SK-N-SH (cell line): ENCODE data around the gene GCH1. TPM values are rescaled to one million over a fixed set of nuclear protein-coding genes. Genes with fewer than 3 reads are reported as not detected.

Experiments
- CTCF ChIA-PET: fragments of 300-600, 350-600 bp; formaldehyde crosslinking; extraction: SDS; loops from one replicate; lab custom pipeline; 2021; lab: Yijun Ruan, JAX
- POLR2A ChIA-PET: fragments of 350-600 bp; sonication (Branson Sonifier 250); formaldehyde crosslinking; extraction: SDS; loops from one replicate; lab custom pipeline; 2020; ENCODE audit warnings: antibody characterized with exemption, inconsistent platforms; lab: Yijun Ruan, JAX
- DNase-seq: peaks from one replicate; pipeline ENCODE4 v3.0.0; 2012
- H2AFZ ChIP-seq: fragments of 200-600 bp; sonication (generic); 2 replicates; pipeline ENCODE4 v1.8.1; 2016; ENCODE audit warnings: antibody characterized with exemption, mild to moderate bottlenecking, low read depth
- H3F3A ChIP-seq: fragments of 200-600 bp; sonication (generic); replicated peaks from 2 replicates; pipeline ENCODE3; 2016; ENCODE audit warnings: antibody characterized with exemption, mild to moderate bottlenecking; ENCODE audit not compliant: insufficient read depth
- H3K27ac ChIP-seq, 2 experiments: fragments of 200-500 bp in 1 of 2; fragments of 200-600 bp in 1 of 2; sonication (Bioruptor generic) in 1 of 2; sonication (generic), shearing (Covaris generic) in 1 of 2; 2 replicates each; pipeline versions ENCODE4 v1.5.1 to v1.6.1; 2014 to 2016; ENCODE audit warnings: low read depth in 2 of 2, inconsistent platforms in 1 of 2, low read length in 1 of 2, mild to moderate bottlenecking in 1 of 2, mixed read lengths in 1 of 2
- H3K27me3 ChIP-seq: fragments of 200-600 bp; sonication (generic), shearing (Covaris generic); 2 replicates; pipeline ENCODE4 v1.6.1; 2016; ENCODE audit warnings: mixed run types; ENCODE audit not compliant: insufficient read depth
- H3K36me3 ChIP-seq, 2 experiments: fragments of 200-500 bp in 1 of 2; fragments of 200-600 bp in 1 of 2; sonication (Bioruptor generic) in 1 of 2; sonication (generic) in 1 of 2; replicated peaks in 1 of 2; 2 replicates each; pipeline versions ENCODE3 to v1.5.1; 2014 to 2016; ENCODE audit warnings: low read length in 1 of 2, mild to moderate bottlenecking in 1 of 2; ENCODE audit not compliant: insufficient read depth in 2 of 2, control insufficient read depth in 1 of 2
- H3K4me1 ChIP-seq, 2 experiments: fragments of 200-500 bp in 1 of 2; fragments of 200-600 bp in 1 of 2; sonication (Bioruptor generic) in 1 of 2; sonication (generic), shearing (Covaris generic) in 1 of 2; 2 replicates each; pipeline versions ENCODE4 v1.5.1 to v1.6.1; 2014 to 2016; ENCODE audit warnings: low read depth in 1 of 2, low read length in 1 of 2, mixed run types in 1 of 2; ENCODE audit not compliant: insufficient read depth in 2 of 2, control insufficient read depth in 1 of 2
- H3K4me2 ChIP-seq: fragments of 200-600 bp; sonication (generic), shearing (Covaris generic); 2 replicates; pipeline ENCODE4 v1.6.1; 2017; ENCODE audit warnings: mixed run types
- H3K4me3 ChIP-seq, 2 experiments: fragments of 200-500 bp in 1 of 2; fragments of 200-600 bp in 1 of 2; sonication (Bioruptor generic) in 1 of 2; sonication (generic), shearing (Covaris generic) in 1 of 2; 2 replicates each; pipeline versions ENCODE4 v1.5.1 to v1.8.1; 2014 to 2016; ENCODE audit warnings: low read depth in 2 of 2, inconsistent platforms in 1 of 2, low read length in 1 of 2, mild to moderate bottlenecking in 1 of 2, mixed read lengths in 1 of 2, moderate library complexity in 1 of 2
- H3K79me2 ChIP-seq: fragments of 200-600 bp; sonication (generic); 2 replicates; pipeline ENCODE4 v1.8.1; 2017; ENCODE audit warnings: mild to moderate bottlenecking; ENCODE audit not compliant: insufficient read depth
- H3K9ac ChIP-seq: fragments of 200-600 bp; sonication (generic); 2 replicates; pipeline ENCODE4 v1.6.1; 2017; ENCODE audit warnings: mixed run types
- H3K9me2 ChIP-seq: fragments of 200-600 bp; sonication (generic); 2 replicates; pipeline ENCODE4 v1.6.1; 2017; ENCODE audit warnings: mixed run types
- H3K9me3 ChIP-seq: fragments of 200-600 bp; sonication (generic); 2 replicates; pipeline ENCODE4 v1.6.1; 2017; ENCODE audit warnings: mixed run types, mild to moderate bottlenecking, moderate library complexity
- H4K20me1 ChIP-seq: fragments of 200-600 bp; sonication (generic); 2 replicates; pipeline ENCODE4 v1.6.1; 2017; ENCODE audit warnings: mild to moderate bottlenecking, mixed run types; ENCODE audit not compliant: insufficient read depth
- ELF1 ChIP-seq: IDR thresholded peaks from 2 replicates; pipeline ENCODE4 v1.4.0; 2012
- EP300 ChIP-seq, 2 experiments: IDR thresholded peaks; 2 replicates each; pipeline versions ENCODE4 v1.4.0 to v1.6.1; 2012; ENCODE audit warnings: borderline replicate concordance in 1 of 2, low read depth in 1 of 2, low read length in 1 of 2
- FOXM1 ChIP-seq: IDR thresholded peaks from 2 replicates; pipeline ENCODE4 v1.4.0; 2012; ENCODE audit warnings: low read depth, mild to moderate bottlenecking
- GABPA ChIP-seq: IDR thresholded peaks from 2 replicates; pipeline ENCODE4 v1.4.0; 2012; ENCODE audit warnings: low read depth, mild to moderate bottlenecking
- MEF2A ChIP-seq: IDR thresholded peaks from 2 replicates; pipeline ENCODE4 v1.4.0; 2012; ENCODE audit warnings: low read depth, borderline replicate concordance
- MXI1 ChIP-seq: IDR thresholded peaks from 2 replicates; pipeline ENCODE4 v1.6.1; 2012; ENCODE audit warnings: mild to moderate bottlenecking, low read depth, low read length, improper control_type of control experiment
- NFIC ChIP-seq: IDR thresholded peaks from 2 replicates; pipeline ENCODE4 v1.4.0; 2012; ENCODE audit warnings: borderline replicate concordance
- PBX3 ChIP-seq: IDR thresholded peaks from 2 replicates; pipeline ENCODE4; 2012
- POLR2AphosphoS5 ChIP-seq: IDR thresholded peaks from 2 replicates; pipeline ENCODE4 v1.6.1; 2012; ENCODE audit warnings: low read depth, low read length
- RCOR1 ChIP-seq: fragments of 150-350 bp; IDR thresholded peaks from 2 replicates; pipeline ENCODE4 v1.6.1; 2017; ENCODE audit warnings: antibody characterized with exemption, low read length
- RFX5 ChIP-seq: IDR thresholded peaks from 2 replicates; pipeline ENCODE4 v1.6.1; 2012; ENCODE audit warnings: mild to moderate bottlenecking, improper control_type of control experiment, low read length
- TAF1 ChIP-seq: IDR thresholded peaks from 2 replicates; pipeline ENCODE4 v1.6.1; 2012; ENCODE audit warnings: low read depth, mild to moderate bottlenecking, low read length, moderate library complexity, borderline replicate concordance
- TCF12 ChIP-seq: IDR thresholded peaks from 2 replicates; pipeline ENCODE4 v1.4.0; 2012
- YY1 ChIP-seq: IDR thresholded peaks from 2 replicates; pipeline ENCODE4 v1.4.0; 2012; ENCODE audit warnings: low read depth, mild to moderate bottlenecking
- WGBS: methylation state at CpG from one replicate; pipeline ENCODE4 v1.1.6; 2017; ENCODE audit warnings: low lambda C conversion rate; 5-methylcytosine and 5-hydroxymethylcytosine counted together
- polyA plus RNA-seq, 3 experiments: library from polyadenylated mRNA; depleted of rRNA; stranded (reverse); fragments of >200 nt; gene quantifications; 2 replicates each; pipeline ENCODE4 v1.2.3, GENCODE V29; 2012
- TF ChIP-seq, protein P1 (sequence below): IDR thresholded peaks from 2 replicates; pipeline ENCODE4 v1.4.0; 2012; ENCODE audit warnings: low read depth, borderline replicate concordance

GCH1 gene
- polyA plus RNA-seq, 1 of the 3 experiments (the other 2 are of a cell fraction): 2.2 TPM

DNA sequence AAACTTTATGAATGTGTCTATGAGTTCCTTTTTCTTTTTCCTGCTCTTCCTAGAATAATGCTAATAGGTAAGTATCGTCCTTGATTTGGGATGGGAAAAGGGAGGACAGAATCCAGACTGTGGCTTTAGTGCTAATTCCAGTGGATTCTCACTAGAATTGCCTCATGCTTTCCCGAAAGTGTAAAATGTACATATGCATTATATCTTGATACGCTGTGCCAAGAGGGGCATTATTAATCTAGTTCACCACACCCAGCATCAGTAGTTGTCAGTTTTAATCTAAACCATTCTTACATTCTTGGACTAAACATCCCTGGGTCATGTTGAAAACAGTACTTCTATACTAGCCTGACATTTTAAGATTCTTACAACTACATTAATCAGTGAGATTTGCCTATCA lies 49.3 kb downstream of the GCH1 start:
- WGBS: 92% methylated on average over 3 of the region's 3 CpGs
- no peaks in the 10 kb centered on the region for H3K36me3 ChIP-seq
- peaks cover 4 to 12% of the 10 kb centered on the region in 2 experiments; a peak in 3 of 4 replicates for H3K4me1 ChIP-seq
- H3K9me2 ChIP-seq: no peaks in the 10 kb centered on the region
- H3K9ac ChIP-seq: no peak overlapping the region
- no peaks in the 10 kb centered on the region for H3K79me2 ChIP-seq
- H3K4me2 ChIP-seq: no peak overlapping the region
- TF ChIP-seq POLR2AphosphoS5 (no peak), NFIC (no peak), TCF12 (no peak), PBX3 (no peak)
- TF ChIP-seq, protein P1, sequence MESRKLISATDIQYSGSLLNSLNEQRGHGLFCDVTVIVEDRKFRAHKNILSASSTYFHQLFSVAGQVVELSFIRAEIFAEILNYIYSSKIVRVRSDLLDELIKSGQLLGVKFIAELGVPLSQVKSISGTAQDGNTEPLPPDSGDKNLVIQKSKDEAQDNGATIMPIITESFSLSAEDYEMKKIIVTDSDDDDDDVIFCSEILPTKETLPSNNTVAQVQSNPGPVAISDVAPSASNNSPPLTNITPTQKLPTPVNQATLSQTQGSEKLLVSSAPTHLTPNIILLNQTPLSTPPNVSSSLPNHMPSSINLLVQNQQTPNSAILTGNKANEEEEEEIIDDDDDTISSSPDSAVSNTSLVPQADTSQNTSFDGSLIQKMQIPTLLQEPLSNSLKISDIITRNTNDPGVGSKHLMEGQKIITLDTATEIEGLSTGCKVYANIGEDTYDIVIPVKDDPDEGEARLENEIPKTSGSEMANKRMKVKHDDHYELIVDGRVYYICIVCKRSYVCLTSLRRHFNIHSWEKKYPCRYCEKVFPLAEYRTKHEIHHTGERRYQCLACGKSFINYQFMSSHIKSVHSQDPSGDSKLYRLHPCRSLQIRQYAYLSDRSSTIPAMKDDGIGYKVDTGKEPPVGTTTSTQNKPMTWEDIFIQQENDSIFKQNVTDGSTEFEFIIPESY: no peak
- TF ChIP-seq, all 33 proteins: peak for 0
- Histone ChIP-seq H3K27ac (no peak overlapping the region), H4K20me1 (no peaks in the 10 kb centered on the region), H2AFZ (no peak overlapping the region), H3K27me3 (no peaks in the 10 kb centered on the region), H3K4me3 (no peak overlapping the region), H3K9me3 (no peaks in the 10 kb centered on the region), H3F3A (no peaks in the 10 kb centered on the region)
- CTCF ChIA-PET: interaction anchor here (1.0 to 2.4 kb wide), 2 partner anchors 13 to 198 kb away, joined by 4 to 10 read pairs; partner anchors contain the start of gene MAPK1IP1L
- POLR2A ChIA-PET: no interaction called here
- no peak for DNase-seq

DNA sequence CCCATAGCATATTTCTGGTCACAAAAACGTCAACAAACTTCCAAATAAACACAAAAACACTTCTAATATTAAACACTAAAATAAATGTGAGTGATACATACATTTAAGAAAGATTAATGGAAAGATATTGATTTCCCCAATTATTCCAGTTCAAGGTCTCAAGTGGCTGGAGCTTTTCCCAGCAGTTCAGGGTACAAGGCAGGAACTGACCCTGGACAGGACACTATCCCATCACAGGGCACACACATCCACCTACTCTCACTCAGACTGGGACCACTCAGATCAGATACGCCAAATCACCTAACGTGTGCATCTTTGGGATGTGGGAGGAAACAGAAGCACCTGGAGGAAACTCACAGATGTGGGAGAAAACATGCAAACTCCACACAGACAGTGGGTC lies 50.4 kb downstream of the GCH1 start:
- H3K4me3 ChIP-seq: no peak overlapping the region
- no peaks in the 10 kb centered on the region for H3K79me2 ChIP-seq
- H3K9me2 ChIP-seq: no peaks in the 10 kb centered on the region
- H4K20me1 ChIP-seq: no peaks in the 10 kb centered on the region
- 73% methylated on average over 3 of the region's 3 CpGs for WGBS
- H3K9ac ChIP-seq: no peak overlapping the region
- no peaks in the 10 kb centered on the region for H3K36me3 ChIP-seq
- no peaks in the 10 kb centered on the region for H3K9me3 ChIP-seq
- no peak for TF ChIP-seq TAF1
- TF ChIP-seq TCF12: no peak
- TF ChIP-seq PBX3: no peak
- no peak for TF ChIP-seq YY1
- TF ChIP-seq ELF1: no peak
- no peak for TF ChIP-seq RCOR1
- TF ChIP-seq GABPA: no peak
- no peak for TF ChIP-seq MEF2A
- TF ChIP-seq MXI1: no peak
- no peak for TF ChIP-seq EP300 (IDR thresholded peaks at IDR 0.05; ENCODE audit: borderline replicate concordance in 1 of 2, low read depth in 1 of 2, low read length in 1 of 2)
- no peak for TF ChIP-seq RFX5
- TF ChIP-seq FOXM1: no peak
- H3F3A ChIP-seq: no peaks in the 10 kb centered on the region
- no peak overlapping the region for H3K27ac ChIP-seq
- no peak overlapping the region for H3K4me2 ChIP-seq
- H3K27me3 ChIP-seq: no peaks in the 10 kb centered on the region
- no peak overlapping the region for H2AFZ ChIP-seq
- ChIA-PET CTCF (interaction anchor here (0.8 to 1.0 kb wide), 2 partner anchors 12 to 39 kb away, joined by 3 read pairs; no protein-coding TSS in a partner anchor), POLR2A (no interaction called here)
- no peak for DNase-seq
- H3K4me1 ChIP-seq: peaks cover 1 to 12% of the 10 kb centered on the region in 2 experiments; a peak in 3 of 4 replicates
